Measurements from ENCODE around the gene NECTIN3.

The NECTIN3 gene

DNA sequence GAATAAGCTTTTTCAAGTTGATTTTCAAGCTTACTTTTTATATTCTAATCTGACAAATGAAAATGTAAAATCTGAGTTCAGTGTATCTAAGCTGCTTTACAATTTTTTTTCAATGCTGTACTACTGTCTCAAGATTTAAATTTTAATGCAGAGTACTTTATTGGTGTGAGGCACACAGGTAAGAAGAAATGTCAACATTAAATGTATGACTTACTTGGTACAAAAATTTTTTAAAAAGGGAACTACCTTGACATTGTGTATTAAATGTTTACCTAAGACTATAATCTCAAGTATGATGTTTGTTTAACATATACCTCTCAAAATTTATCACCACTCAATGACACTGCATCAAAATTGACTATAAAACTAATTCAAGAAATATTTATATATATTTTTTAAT, 62.7 kb downstream of the NECTIN3 start:
- H3K9me3 ChIP-seq (ENCODE audit: control insufficient read depth, low read length), result no peaks in the 10 kb centered on the region
- no peak overlapping the region for H3K4me3 ChIP-seq (ENCODE audit: insufficient read depth, low read depth, low read length)
- no peak overlapping the region for H3K27ac ChIP-seq (ENCODE audit: insufficient read depth, low read depth, low read length, poor library complexity, severe bottlenecking)
- no peaks in the 10 kb centered on the region for H3K4me1 ChIP-seq (ENCODE audit: control insufficient read depth, insufficient read depth, low read length)
- no peaks in the 10 kb centered on the region for H3K36me3 ChIP-seq (ENCODE audit: control insufficient read depth, insufficient read depth, low read length)
- H3K27me3 ChIP-seq (ENCODE audit: control insufficient read depth, insufficient read depth, low read length, poor library complexity, severe bottlenecking), result no peaks in the 10 kb centered on the region

- no peaks in the 10 kb centered on the region for H3K4me1 ChIP-seq (ENCODE audit: control insufficient read depth, insufficient read depth, low read length)
- no peaks in the 10 kb centered on the region for H3K27me3 ChIP-seq (ENCODE audit: control insufficient read depth, insufficient read depth, low read length, poor library complexity, severe bottlenecking)
- H3K4me3 ChIP-seq (ENCODE audit: insufficient read depth, low read depth, low read length), result no peak overlapping the region
- H3K36me3 ChIP-seq (ENCODE audit: control insufficient read depth, insufficient read depth, low read length), result peaks cover 7% of the 10 kb centered on the region
- no peak overlapping the region for H3K27ac ChIP-seq (ENCODE audit: insufficient read depth, low read depth, low read length, poor library complexity, severe bottlenecking)
- no peaks in the 10 kb centered on the region for H3K9me3 ChIP-seq (ENCODE audit: control insufficient read depth, low read length)
These were observed 79.8 kb downstream of the NECTIN3 start for GRCh38 chr3:111151438-111151837.

DNA sequence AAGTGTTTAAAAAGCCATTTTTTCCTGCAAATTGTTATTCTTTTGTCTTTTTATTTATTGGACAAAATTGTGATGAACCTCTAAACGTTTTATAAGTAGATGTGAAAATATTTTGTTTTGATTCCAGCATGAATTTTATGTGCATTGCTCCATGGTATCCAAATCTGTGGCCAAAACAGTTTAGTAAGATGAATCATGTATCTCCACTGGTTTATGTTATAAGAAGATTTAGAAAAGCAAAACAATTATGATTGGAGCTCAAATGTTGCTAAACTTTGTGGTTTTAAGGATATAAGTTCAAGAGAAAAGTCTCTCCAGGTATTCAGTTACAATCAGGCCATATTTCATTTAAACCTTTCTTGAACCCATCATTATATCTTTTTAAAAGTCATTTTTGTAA, 80.9 kb downstream of the NECTIN3 start:
- no peak overlapping the region for H3K4me3 ChIP-seq (ENCODE audit: insufficient read depth, low read depth, low read length)
- H3K27me3 ChIP-seq (ENCODE audit: control insufficient read depth, insufficient read depth, low read length, poor library complexity, severe bottlenecking), result no peaks in the 10 kb centered on the region
- H3K9me3 ChIP-seq (ENCODE audit: control insufficient read depth, low read length), result no peaks in the 10 kb centered on the region
- H3K36me3 ChIP-seq (ENCODE audit: control insufficient read depth, insufficient read depth, low read length), result peaks cover 7% of the 10 kb centered on the region
- no peak overlapping the region for H3K27ac ChIP-seq (ENCODE audit: insufficient read depth, low read depth, low read length, poor library complexity, severe bottlenecking)
- 88 to 95% methylated on average over 1 of the region's 1 CpG for WGBS, 2 experiments
- H3K4me1 ChIP-seq (ENCODE audit: control insufficient read depth, insufficient read depth, low read length), result no peaks in the 10 kb centered on the region

DNA sequence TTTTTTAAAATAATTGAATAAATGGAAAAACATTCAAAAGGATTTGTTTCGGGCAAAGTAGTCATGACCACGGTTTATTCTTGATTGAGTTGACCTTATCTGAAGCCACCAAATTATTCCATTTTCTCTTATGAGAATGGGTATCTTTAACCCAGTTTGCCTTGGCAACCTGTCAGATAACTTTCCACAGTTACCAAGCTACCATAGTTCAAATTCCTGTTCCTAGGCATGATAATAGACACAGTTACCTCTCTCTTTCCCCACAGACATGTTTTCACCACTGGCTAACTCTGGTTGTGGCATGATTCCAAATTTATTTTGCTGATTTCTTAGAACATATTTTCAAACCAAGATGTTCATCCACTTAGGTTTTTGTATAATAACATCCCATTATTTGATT, 84.9 kb downstream of the NECTIN3 start:
- no peak overlapping the region for H3K27ac ChIP-seq (ENCODE audit: insufficient read depth, low read depth, low read length, poor library complexity, severe bottlenecking)
- no peaks in the 10 kb centered on the region for H3K27me3 ChIP-seq (ENCODE audit: control insufficient read depth, insufficient read depth, low read length, poor library complexity, severe bottlenecking)
- no peaks in the 10 kb centered on the region for H3K9me3 ChIP-seq (ENCODE audit: control insufficient read depth, low read length)
- peaks cover 7% of the 10 kb centered on the region for H3K36me3 ChIP-seq (ENCODE audit: control insufficient read depth, insufficient read depth, low read length)
- H3K4me3 ChIP-seq (ENCODE audit: insufficient read depth, low read depth, low read length), result no peak overlapping the region
- 83 to 98% methylated on average over 1 to 2 of the region's 2 CpGs for WGBS, 2 experiments
- H3K4me1 ChIP-seq (ENCODE audit: control insufficient read depth, insufficient read depth, low read length), result no peaks in the 10 kb centered on the region

- WGBS, 2 experiments, result 91 to 94% methylated on average over 2 of the region's 3 CpGs
- H3K36me3 ChIP-seq (ENCODE audit: control insufficient read depth, insufficient read depth, low read length), result peaks cover 7% of the 10 kb centered on the region
- no peak overlapping the region for H3K27ac ChIP-seq (ENCODE audit: insufficient read depth, low read depth, low read length, poor library complexity, severe bottlenecking)
- H3K4me3 ChIP-seq (ENCODE audit: insufficient read depth, low read depth, low read length), result no peak overlapping the region
- H3K4me1 ChIP-seq (ENCODE audit: control insufficient read depth, insufficient read depth, low read length), result no peaks in the 10 kb centered on the region
- no peaks in the 10 kb centered on the region for H3K9me3 ChIP-seq (ENCODE audit: control insufficient read depth, low read length)
- H3K27me3 ChIP-seq (ENCODE audit: control insufficient read depth, insufficient read depth, low read length, poor library complexity, severe bottlenecking), result no peaks in the 10 kb centered on the region
These were observed 87.8 kb downstream of the NECTIN3 start for GRCh38 chr3:111159391-111159790.

DNA sequence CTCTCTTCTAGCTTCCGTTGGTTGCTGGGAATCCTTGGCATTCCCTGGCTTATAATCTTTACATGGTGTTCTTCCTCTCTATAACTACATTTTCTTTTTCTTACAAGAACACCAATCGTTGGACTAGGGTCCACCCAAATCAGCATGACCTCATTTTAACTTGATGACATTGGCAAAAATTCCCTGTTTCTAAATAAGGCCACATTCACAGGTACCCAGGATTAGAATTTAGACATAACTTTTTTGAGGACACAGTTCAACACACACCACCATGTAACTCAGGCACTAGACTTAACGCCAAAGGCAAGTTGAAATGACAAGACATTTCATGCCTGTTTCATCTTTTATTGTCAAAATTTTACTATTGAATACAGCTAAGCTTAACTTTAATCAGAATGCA, 93.0 kb downstream of the NECTIN3 start:
- H3K27me3 ChIP-seq (ENCODE audit: control insufficient read depth, insufficient read depth, low read length, poor library complexity, severe bottlenecking), result no peaks in the 10 kb centered on the region
- no peak overlapping the region for H3K4me3 ChIP-seq (ENCODE audit: insufficient read depth, low read depth, low read length)
- no peaks in the 10 kb centered on the region for H3K4me1 ChIP-seq (ENCODE audit: control insufficient read depth, insufficient read depth, low read length)
- no peaks in the 10 kb centered on the region for H3K9me3 ChIP-seq (ENCODE audit: control insufficient read depth, low read length)
- H3K36me3 ChIP-seq (ENCODE audit: control insufficient read depth, insufficient read depth, low read length), result no peaks in the 10 kb centered on the region
- H3K27ac ChIP-seq (ENCODE audit: insufficient read depth, low read depth, low read length, poor library complexity, severe bottlenecking), result no peak overlapping the region
- 95 to 97% methylated on average over 3 of the region's 3 CpGs for WGBS, 2 experiments

DNA sequence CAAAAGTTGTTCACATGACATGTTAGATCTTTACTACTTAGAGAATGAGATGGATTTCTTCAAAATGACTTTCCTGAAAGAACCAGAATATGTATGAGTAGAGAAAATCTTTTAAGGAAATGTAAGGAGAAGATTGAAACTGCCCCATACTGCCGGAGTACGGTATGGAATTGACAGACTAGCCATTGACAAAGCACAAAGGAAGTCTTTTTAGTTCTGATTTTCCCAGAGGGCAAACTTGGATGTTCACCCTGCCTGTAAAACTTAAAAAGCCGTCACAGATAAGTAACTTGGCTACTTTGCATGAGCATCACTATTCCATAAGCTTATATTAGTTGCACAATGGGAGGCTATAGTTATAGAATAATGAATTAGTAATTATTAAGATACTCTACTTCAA, 93.8 kb downstream of the NECTIN3 start:
- no peak overlapping the region for H3K27ac ChIP-seq (ENCODE audit: insufficient read depth, low read depth, low read length, poor library complexity, severe bottlenecking)
- no peaks in the 10 kb centered on the region for H3K36me3 ChIP-seq (ENCODE audit: control insufficient read depth, insufficient read depth, low read length)
- WGBS, 2 experiments, result 88 to 94% methylated on average over 3 of the region's 3 CpGs
- no peak overlapping the region for H3K4me3 ChIP-seq (ENCODE audit: insufficient read depth, low read depth, low read length)
- H3K27me3 ChIP-seq (ENCODE audit: control insufficient read depth, insufficient read depth, low read length, poor library complexity, severe bottlenecking), result no peaks in the 10 kb centered on the region
- no peaks in the 10 kb centered on the region for H3K4me1 ChIP-seq (ENCODE audit: control insufficient read depth, insufficient read depth, low read length)
- H3K9me3 ChIP-seq (ENCODE audit: control insufficient read depth, low read length), result no peaks in the 10 kb centered on the region

DNA sequence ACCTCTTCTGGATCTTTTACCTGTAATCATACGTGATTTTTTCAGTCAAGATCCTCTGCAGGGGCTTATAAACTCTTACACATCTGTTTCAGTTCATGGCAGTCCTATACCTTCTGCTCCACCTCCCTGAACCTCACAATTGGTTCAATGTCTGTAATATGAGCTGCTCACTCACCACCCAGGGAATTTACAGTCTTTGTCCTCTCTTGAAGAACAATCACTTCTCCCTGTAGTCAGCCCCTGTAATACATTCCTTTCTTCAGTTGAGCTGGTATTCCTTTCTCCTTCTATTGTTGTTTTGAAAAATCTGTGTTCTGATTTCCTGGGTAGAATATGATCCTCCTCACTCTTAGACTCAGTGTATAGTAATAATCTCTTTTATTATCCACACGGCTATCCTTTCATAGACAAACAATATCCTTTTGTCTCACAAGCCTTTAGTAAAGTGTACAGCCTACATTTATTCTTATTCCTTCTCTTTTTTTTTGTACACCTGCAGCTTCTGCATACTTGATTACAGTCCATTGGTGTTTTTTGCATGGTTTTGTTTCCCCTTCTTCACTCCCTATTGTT, 101.8 kb downstream of the NECTIN3 start:
- Histone ChIP-seq H3K9me3 (ENCODE audit: control insufficient read depth, low read length) (no peaks in the 10 kb centered on the region), H3K4me1 (ENCODE audit: control insufficient read depth, insufficient read depth, low read length) (no peaks in the 10 kb centered on the region), H3K4me3 (ENCODE audit: insufficient read depth, low read depth, low read length) (no peak overlapping the region), H3K27ac (ENCODE audit: insufficient read depth, low read depth, low read length, poor library complexity, severe bottlenecking) (no peak overlapping the region), H3K36me3 (ENCODE audit: control insufficient read depth, insufficient read depth, low read length) (no peaks in the 10 kb centered on the region), H3K27me3 (ENCODE audit: control insufficient read depth, insufficient read depth, low read length, poor library complexity, severe bottlenecking) (no peaks in the 10 kb centered on the region)
- 76 to 84% methylated on average over 2 of the region's 2 CpGs for WGBS, 2 experiments

DNA sequence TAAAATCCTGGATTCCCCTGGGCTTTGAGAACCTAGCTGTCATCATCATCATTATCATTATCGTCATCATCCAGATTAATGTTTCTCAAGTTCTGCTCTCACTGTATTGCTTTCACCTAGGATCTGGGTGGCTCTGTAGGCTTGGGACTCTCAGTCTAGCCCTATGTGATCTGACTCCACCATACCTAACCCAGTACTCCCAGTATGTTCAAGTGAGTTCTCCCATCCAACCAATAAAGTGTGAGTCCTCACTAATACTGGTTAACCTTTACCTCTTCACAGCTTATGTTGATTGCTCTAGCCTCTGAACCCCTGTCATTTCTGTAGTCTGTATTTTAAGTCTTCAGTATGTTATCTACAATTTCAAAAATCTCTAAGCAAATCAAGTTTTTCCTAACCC, 102.3 kb downstream of the NECTIN3 start:
- Histone ChIP-seq H3K27me3 (ENCODE audit: control insufficient read depth, insufficient read depth, low read length, poor library complexity, severe bottlenecking) (no peaks in the 10 kb centered on the region), H3K4me1 (ENCODE audit: control insufficient read depth, insufficient read depth, low read length) (no peaks in the 10 kb centered on the region), H3K36me3 (ENCODE audit: control insufficient read depth, insufficient read depth, low read length) (no peaks in the 10 kb centered on the region), H3K27ac (ENCODE audit: insufficient read depth, low read depth, low read length, poor library complexity, severe bottlenecking) (no peak overlapping the region), H3K9me3 (ENCODE audit: control insufficient read depth, low read length) (no peaks in the 10 kb centered on the region), H3K4me3 (ENCODE audit: insufficient read depth, low read depth, low read length) (no peak overlapping the region)
- 95 to 96% methylated on average over 1 of the region's 1 CpG for WGBS, 2 experiments

GRCh38 chr3:111190518-111190917, 118.9 kb downstream of the NECTIN3 start:
- no peak overlapping the region for H3K27ac ChIP-seq (ENCODE audit: insufficient read depth, low read depth, low read length, poor library complexity, severe bottlenecking)
- H3K4me1 ChIP-seq (ENCODE audit: control insufficient read depth, insufficient read depth, low read length), result no peaks in the 10 kb centered on the region
- no peaks in the 10 kb centered on the region for H3K36me3 ChIP-seq (ENCODE audit: control insufficient read depth, insufficient read depth, low read length)
- 88 to 94% methylated on average over 2 of the region's 2 CpGs for WGBS, 2 experiments
- no peaks in the 10 kb centered on the region for H3K27me3 ChIP-seq (ENCODE audit: control insufficient read depth, insufficient read depth, low read length, poor library complexity, severe bottlenecking)
- H3K9me3 ChIP-seq (ENCODE audit: control insufficient read depth, low read length), result no peaks in the 10 kb centered on the region
- H3K4me3 ChIP-seq (ENCODE audit: insufficient read depth, low read depth, low read length), result no peak overlapping the region

DNA sequence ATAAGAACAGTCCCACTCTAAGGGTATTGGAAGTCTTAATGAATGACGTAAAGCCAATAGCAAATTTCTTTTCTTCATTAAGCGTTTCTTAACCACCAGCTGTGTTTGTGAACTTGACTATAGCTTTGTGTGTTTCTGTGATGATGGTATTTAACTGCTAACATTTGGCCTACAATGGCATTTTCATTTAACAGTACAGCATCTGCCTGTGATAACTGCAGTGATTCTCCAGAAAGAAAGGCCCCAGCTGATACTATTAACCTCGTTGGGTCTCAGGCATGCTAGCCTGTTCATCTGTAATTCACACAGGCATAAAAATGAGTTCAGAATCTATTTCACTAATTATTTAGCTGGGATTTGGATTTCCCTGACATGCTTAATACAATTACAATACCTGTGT, 121.9 kb downstream of the NECTIN3 start:
- WGBS, 2 experiments, result 94 to 100% methylated on average over 1 to 3 of the region's 3 CpGs
- no peak overlapping the region for H3K27ac ChIP-seq (ENCODE audit: insufficient read depth, low read depth, low read length, poor library complexity, severe bottlenecking)

More for the DNA sequence above, 121.9 kb downstream of the NECTIN3 start:
- H3K4me1 ChIP-seq (ENCODE audit: control insufficient read depth, insufficient read depth, low read length), result no peaks in the 10 kb centered on the region
- H3K4me3 ChIP-seq (ENCODE audit: insufficient read depth, low read depth, low read length), result no peak overlapping the region
- no peaks in the 10 kb centered on the region for H3K9me3 ChIP-seq (ENCODE audit: control insufficient read depth, low read length)
- H3K36me3 ChIP-seq (ENCODE audit: control insufficient read depth, insufficient read depth, low read length), result no peaks in the 10 kb centered on the region
- no peaks in the 10 kb centered on the region for H3K27me3 ChIP-seq (ENCODE audit: control insufficient read depth, insufficient read depth, low read length, poor library complexity, severe bottlenecking)

Data from ectodermal cell (in vitro differentiated cells).